ENCODE data around the gene CYP11A1.

Gene CYP11A1

DNA sequence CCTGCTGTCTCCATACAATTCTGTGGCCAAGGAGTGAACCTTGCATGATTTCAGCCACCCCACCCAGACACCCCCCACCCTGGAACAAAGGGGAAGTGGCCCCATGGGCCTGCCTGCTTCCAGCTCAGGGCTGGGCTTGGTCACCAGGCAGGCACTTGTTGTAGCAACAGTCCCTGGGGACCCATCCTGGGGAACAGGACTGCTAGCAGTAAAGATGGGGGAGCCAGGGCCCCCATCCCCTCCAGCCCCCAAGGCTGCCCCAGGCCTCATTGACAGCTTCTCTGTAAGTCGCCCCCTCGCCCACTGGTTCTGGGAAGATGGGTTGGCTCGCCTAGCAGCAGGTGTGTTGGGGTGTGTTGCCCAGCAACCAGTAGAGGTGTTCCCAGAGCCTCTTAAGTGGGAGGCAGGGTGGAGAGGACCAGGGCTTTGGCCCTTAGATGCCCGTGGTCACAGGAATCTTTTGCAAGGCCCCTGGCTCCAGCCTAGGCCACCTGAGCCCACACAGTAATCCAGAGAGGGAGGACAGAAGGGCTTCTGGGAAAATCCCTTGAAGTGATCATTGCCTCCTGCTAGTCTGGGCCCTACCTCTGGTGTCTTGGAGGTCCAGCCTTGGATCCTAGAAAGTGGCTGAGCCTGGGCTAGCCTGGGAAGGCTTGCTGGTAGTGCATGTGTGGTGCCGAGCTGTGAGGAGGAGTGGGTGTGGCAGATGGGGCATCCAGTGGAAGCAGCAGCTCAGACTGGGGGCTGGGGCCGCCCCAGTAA, 48.9 kb downstream of the CYP11A1 start:
- DNase-seq: peak; percentile 44 to 63

DNA sequence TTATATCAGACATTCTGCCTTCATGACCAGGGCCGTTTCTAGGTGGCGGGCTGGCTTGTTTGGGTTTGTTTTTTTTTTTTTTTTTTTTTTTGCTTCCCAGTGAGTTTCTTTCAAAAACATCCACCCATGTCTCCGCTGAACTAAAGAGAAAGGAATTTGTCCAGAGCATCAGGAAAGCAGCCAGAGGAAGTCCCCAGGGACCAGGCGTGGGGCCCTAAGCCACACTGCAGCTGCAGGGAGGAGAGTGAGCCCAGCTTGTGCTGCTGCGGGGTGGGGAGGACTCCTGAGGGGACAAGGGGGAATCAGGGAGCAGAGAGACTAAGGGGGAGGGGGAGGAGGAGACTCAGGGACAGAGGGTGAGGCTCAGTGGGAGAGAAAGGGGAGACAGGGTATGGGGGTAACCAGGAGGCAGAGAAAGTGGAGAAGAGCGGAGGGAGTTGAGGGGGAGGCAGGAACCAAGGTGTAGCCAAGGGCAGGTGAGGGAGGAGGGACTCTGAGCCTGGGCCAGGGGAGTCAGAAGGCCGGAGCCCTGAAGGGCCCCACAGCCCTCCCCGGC, 49.5 kb downstream of the CYP11A1 start:
- peak; percentile 82 to 89 for DNase-seq

DNA sequence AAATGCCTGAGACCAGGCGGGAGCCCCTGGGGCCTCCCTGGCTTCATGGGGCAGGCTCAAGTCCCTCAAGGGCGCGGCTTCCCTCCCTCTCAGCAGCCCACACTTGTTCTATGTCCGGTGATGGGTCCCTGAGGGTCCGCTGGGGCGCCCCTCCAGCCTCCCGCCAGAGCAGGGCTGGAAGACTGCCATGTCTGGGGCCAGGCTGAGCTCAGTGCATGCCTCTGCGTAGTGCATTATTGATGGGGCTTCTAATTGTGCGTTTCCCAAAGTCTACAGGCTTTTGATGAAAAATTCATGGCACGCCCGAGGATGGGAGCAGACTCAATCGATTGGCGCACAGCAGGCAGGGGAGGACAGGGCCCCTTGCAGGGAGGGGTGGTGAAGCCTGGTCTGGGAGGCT, 51.3 kb downstream of the CYP11A1 start:
- no peak for DNase-seq

- DNase-seq: no peak
Observed at GRCh38 chr15:74315626-74316025, 51.8 kb downstream of the CYP11A1 start.

- no peak for DNase-seq
Observed at GRCh38 chr15:74314795-74315438, 52.5 kb downstream of the CYP11A1 start.

- peak in 1 of 2 experiments; percentile 22 for DNase-seq
Observed at GRCh38 chr15:74313889-74314288, 53.6 kb downstream of the CYP11A1 start.

DNA sequence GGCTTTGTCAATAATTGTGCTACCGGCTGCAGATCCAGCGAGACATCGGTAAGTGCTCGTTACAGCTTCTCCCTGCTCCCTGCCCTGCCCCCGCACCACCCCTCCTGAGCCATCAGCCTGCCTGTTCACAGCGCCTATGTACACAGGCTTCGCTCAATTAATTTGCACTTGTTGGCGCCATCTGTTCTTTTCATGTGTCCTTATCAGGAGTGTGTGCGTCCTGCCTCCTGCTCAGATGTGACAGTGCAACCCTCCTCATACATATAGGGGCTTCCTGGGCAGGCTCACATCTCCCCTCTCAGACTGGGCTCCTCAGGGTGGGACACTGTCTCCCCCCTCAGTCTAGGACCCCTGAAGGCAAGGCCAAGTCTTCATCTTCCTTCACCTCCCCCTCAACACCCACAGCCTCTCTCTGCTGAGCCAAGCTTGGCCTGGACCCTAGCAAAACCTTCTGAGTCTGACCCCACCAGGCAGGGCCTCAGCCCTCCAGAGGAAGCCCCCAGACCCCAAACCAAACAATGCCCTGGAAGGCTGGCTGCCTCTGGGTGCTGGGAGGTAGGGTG, 54.9 kb downstream of the CYP11A1 start:
- DNase-seq: peak; percentile 95 to 99

GRCh38 chr15:74311734-74312444, 55.6 kb downstream of the CYP11A1 start:
- peak in 1 of 2 experiments; percentile 66 for DNase-seq

- DNase-seq: peak; percentile 92 to 95
Observed at GRCh38 chr15:74307827-74308811, 59.3 kb downstream of the CYP11A1 start.

GRCh38 chr15:74306781-74307217, 60.6 kb downstream of the CYP11A1 start:
- DNase-seq: no peak

DNA sequence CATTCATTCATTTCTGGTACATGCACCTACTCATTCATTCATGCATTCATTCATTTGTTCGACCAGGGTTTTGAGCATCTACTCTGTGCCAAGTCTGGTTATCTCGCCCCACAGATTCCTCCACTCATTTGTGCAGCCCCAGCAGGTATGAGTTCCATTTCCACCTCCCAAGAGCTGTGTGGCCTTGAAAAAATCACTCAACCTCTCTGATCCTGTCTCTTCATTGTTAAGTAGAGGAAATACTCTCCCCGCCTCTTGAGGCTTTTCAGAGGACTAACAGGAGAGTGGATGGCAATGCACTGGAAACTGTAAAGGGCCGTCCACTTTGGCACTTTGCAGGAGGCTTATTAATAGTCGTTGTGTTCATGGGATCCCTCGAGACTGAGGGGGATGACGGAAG, 61.8 kb downstream of the CYP11A1 start:
- DNase-seq: no peak

DNA sequence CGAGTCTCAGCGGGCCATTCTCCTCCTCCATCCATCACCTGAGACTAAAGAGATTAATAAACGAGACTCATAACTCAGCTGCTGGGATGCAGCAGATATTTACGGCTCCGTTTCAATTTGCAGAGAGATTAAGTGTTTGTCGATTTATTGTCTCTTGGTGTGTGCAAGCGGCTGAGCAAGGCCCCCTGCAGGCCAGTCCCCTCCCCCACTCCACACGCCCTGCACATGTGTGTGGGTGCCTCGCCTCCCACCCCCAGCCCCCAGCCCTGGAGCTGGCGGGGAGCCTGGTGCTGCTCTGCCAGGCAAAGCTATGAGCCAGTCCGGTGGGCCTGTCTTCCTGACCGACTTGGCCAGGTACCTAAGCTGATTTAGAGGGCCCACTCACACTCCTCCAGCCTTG, 63.0 kb downstream of the CYP11A1 start:
- DNase-seq: peak in 1 of 2 experiments; percentile 45

DNA sequence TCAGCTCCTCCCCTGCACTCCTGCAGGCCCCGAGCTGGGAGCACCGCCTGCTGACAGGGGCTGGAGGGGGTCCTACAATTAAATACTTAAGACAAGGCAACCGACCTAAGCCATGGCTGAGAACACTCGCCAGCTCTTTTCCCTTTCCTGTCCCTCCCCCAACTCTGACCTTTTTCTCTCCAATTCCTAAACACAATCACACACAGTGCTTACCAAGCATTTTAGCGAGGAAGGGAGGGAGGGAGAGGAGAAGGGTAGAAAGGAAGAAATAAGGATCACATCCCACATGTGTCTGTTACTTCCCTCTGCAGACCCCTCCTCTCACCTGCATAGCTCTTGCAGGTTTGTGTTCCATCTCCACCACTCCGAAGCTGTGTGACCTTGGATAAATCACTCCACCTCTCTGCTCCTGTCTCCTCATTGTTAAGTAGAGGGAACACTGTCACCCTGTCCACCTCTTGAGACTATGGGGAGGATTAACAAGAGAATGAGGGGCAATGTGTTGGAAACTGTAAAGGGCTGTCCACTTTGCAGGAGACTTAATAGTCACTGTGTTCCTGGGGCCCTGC, 63.6 kb downstream of the CYP11A1 start:
- no peak for DNase-seq

DNA sequence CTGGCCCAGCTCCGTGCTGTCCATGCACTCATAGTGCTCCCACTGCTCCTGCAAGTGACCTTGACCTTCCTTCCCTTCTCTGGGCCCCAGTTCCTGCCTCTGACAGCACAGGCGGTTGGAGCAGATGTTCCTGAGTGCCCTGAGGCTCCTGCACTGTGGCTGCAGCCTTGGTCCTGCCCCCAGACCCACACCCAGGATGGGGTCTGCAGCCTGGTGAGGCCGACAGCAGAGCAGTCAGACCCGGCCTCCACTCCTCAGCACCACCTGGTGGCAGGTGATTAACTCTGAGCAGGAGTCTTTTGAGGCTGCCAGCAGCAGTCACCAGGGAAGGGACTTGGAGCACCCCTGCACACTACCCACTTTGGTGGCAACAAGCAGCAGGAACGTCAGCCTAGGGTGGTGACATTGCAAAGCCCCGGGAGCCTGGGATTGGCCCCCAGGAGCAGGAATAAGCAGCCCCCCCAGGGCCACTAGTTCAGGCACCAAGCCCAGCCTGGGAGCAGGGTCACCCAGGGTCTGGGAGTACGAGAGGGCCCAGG, 64.6 kb downstream of the CYP11A1 start:
- DNase-seq: peak; percentile 41 to 81

DNA sequence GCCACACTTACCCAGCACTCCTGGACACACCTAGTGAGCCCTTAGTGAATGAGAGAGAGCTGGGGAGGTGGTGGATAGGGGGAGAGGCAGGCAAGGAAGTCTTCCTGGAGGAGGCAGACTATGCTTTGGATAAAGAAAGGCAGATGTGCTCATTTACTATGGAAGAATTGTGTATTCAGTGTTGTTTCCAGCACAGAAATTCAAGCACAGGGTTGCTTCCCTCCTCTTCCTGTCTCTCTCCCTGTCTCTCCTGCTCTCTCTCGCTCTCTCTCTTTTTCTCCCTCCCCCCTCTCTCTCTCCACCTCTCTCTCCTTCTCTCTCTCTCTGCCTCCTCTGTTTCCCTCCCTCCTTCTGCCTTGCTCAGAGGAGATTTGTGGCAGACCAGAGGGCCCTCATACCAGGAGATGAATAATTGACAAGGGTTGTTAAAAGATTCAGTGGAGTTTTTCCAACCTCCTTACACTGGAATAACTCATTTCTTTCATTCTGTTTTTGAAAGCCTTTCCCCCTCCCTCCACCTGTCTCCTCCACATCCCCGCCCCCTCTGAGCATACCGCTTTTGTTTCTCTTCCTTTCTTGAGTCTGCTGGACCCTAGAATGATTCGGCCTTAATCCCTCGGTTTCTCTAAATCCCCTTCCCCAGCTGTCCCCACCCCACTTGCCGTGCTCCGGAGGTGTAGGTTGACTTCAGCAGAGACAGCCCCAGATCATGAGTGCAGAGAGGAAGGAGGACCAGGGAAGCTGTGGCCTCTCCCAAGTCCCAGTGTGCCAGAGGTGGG, 65.7 kb downstream of the CYP11A1 start:
- DNase-seq: peak; percentile 79 to 91

- no peak for DNase-seq
Observed at GRCh38 chr15:74300057-74300795, 67.2 kb downstream of the CYP11A1 start.

- DNase-seq: peak in 1 of 2 experiments; percentile 24
Observed at GRCh38 chr15:74297887-74298286, 69.6 kb downstream of the CYP11A1 start.

GRCh38 chr15:74295800-74296199, 71.6 kb downstream of the CYP11A1 start:
- no peak for DNase-seq

- peak; percentile 31 to 59 for DNase-seq
Observed at GRCh38 chr15:74294010-74294409, 73.4 kb downstream of the CYP11A1 start.
